ENCODE data around the gene SLC34A1. TPM values are rescaled to one million over a fixed set of nuclear protein-coding genes. Genes with fewer than 3 reads are reported as not detected.

SLC34A1 gene
- total RNA-seq, 1 donor from 2014 or later = not detected

- ATAC-seq (ENCODE audit: poor library complexity) = no peak
- intact Hi-C loops (cut with DNase I) = no loop called here
- DNase-seq = no peak
These were observed 49.5 kb downstream of the SLC34A1 start for GRCh38 chr5:177433658-177434217.

GRCh38 chr5:177434437-177434836 is 50.2 kb downstream of the SLC34A1 start:
- intact Hi-C loops (cut with DNase I) = no loop called here
- ATAC-seq (ENCODE audit: poor library complexity) = no peak
- no peak for DNase-seq

GRCh38 chr5:177434942-177435738 is 50.9 kb downstream of the SLC34A1 start:
- DNase-seq (no peak), ATAC-seq (ENCODE audit: poor library complexity) (no peak)
- intact Hi-C loops (cut with DNase I) = no loop called here

GRCh38 chr5:177435847-177436536 is 51.8 kb downstream of the SLC34A1 start:
- intact Hi-C loops (cut with DNase I) = no loop called here
- DNase-seq (no peak), ATAC-seq (ENCODE audit: poor library complexity) (no peak)

GRCh38 chr5:177437623-177438022 is 53.4 kb downstream of the SLC34A1 start:
- DNase-seq = no peak
- intact Hi-C loops (cut with DNase I) = no loop called here
- ATAC-seq (ENCODE audit: poor library complexity) = no peak

- DNase-seq (no peak), ATAC-seq (ENCODE audit: poor library complexity) (no peak)
- intact Hi-C loops (cut with DNase I) = no loop called here
These were observed 54.2 kb downstream of the SLC34A1 start for GRCh38 chr5:177438468-177438867.

GRCh38 chr5:177439518-177440053 is 55.4 kb downstream of the SLC34A1 start:
- DNase-seq = no peak
- intact Hi-C loops (cut with DNase I) = no loop called here
- ATAC-seq (ENCODE audit: poor library complexity) = no peak

- intact Hi-C loops (cut with DNase I) = no loop called here
- ATAC-seq (ENCODE audit: poor library complexity) (no peak), DNase-seq (no peak)
These were observed 56.2 kb downstream of the SLC34A1 start for GRCh38 chr5:177440211-177440989.

- intact Hi-C loops (cut with DNase I) = no loop called here
- DNase-seq = no peak
- no peak for ATAC-seq (ENCODE audit: poor library complexity)
These were observed 57.0 kb downstream of the SLC34A1 start for GRCh38 chr5:177440990-177441780.

GRCh38 chr5:177442066-177442826 is 58.0 kb downstream of the SLC34A1 start:
- ATAC-seq (ENCODE audit: poor library complexity) (no peak), DNase-seq (no peak)
- intact Hi-C loops (cut with DNase I) = no loop called here

- intact Hi-C loops (cut with DNase I) = no loop called here
- ATAC-seq (ENCODE audit: poor library complexity) (no peak), DNase-seq (no peak)
These were observed 59.1 kb downstream of the SLC34A1 start for GRCh38 chr5:177443144-177443983.

GRCh38 chr5:177444106-177445051 is 60.1 kb downstream of the SLC34A1 start:
- DNase-seq (no peak), ATAC-seq (ENCODE audit: poor library complexity) (no peak)
- intact Hi-C loops (cut with DNase I) = no loop called here

GRCh38 chr5:177445052-177445916 is 61.0 kb downstream of the SLC34A1 start:
- ATAC-seq (ENCODE audit: poor library complexity) = no peak
- intact Hi-C loops (cut with DNase I) = no loop called here

GRCh38 chr5:177445917-177446199 is 61.6 kb downstream of the SLC34A1 start:
- intact Hi-C loops (cut with DNase I) = no loop called here
- ATAC-seq (ENCODE audit: poor library complexity) = no peak
- no peak for DNase-seq

More at GRCh38 chr5:177445052-177445916, 61.0 kb downstream of the SLC34A1 start:
- DNase-seq = no peak

All from Right ventricle myocardium superior (tissue), 1 donor.